HG03039 (cell line): ENCODE measurements around the gene TRIM62.
"Not testable (repeated sequence)": the region's sequence is repeated elsewhere in the genome, so short reads cannot be mapped to it uniquely, and the experiment has no call there.

ENCODE experiments used
- ATAC-seq: cut with Tn5 transposase; IDR thresholded peaks from one replicate; pipeline ENCODE4 v1.9.1; 2021; ENCODE audit warnings: mild to moderate bottlenecking, moderate library complexity; ENCODE audit not compliant: unreplicated experiment

The TRIM62 gene

DNA sequence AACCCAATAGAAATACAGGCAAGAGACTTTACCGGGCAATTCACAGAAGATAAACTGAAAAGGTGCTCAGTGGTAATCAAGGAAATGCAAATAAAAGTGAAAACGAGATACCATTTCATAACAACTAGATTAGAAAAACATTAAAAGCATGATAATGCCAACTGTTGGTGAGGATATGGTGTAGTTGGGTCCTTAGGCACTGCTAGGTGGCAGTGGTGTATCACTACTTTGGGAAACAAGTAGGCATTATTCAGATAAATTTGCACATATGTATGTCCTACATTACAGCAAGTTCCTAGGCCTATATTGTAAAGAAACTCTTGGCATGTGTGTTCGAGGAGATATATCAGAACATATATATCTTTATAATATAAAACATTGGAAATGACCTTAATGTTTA is 69.9 kb downstream of the TRIM62 start:
- no peak for ATAC-seq

DNA sequence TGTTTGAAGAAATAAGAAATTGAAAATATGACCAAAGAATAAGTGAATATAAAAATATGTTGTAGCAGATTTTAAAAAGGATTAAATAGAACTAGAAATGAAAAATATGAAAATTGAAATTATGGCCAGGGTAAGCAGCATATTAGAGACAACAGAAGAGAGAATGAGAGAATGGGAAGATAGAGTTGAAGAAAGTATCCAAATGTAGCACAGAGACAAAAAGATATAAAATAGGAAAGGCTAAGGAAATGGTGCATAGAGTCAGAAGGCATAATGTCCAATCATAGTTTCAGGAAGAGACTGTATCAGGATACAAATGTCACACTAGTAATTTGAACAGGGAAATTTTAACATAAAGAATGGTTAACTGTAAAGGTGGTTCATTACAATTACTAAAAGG is 71.4 kb downstream of the TRIM62 start:
- ATAC-seq = no peak

DNA sequence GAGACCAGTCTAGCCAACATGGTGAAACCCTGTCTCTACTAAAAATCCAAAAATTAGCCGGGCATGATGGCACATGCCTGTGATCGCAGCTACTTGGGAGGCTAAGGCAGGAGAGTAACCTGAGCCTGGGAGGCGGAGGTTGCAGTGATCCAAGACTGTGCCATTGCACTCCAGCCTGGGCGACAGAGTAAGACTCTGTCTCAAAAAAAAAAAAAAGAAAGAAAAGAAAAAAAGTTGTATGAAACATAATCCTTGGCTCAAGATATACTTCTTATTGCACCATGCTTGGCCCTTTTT is 81.8 kb downstream of the TRIM62 start:
- ATAC-seq = not testable (repeated sequence)

DNA sequence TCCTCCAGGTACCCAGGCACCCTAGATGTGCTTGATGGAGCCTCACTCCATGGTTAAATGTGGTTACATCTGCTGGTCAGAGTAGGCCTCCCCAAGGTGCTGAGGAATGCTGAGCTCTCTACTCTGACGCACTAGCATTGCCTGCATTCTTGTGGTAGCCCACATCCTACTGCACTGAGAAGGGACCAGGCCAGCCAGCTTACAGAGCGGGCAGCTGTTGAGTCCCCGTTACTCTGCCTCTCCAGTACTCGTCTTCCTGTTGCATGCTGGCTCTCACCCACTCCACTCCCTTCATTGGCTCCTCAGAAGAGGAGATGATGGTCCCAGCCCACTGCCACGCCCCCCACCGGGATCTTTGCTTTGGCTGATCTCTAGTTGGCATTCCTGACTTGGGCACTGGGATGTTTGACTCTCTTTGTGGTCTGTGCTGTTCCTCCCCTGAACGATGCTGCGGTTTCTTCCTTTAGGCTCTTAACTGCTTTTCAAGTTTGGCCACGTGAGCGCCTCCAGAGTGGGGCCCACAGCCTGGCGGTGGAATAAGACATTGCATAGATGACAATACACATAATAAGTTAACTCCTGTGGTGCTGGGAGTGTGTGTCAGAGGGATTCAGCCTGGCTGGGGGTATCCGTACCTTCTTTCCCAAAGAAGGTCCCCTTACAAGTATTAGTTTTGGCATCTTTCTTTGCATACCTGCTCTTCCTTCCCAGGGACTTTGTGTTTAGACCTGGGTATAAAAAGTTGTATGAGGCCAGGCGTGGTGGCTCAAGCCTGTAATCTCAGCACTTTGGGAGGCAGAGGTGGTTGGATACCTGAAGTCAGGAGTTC is 82.3 kb downstream of the TRIM62 start:
- ATAC-seq = no peak

DNA sequence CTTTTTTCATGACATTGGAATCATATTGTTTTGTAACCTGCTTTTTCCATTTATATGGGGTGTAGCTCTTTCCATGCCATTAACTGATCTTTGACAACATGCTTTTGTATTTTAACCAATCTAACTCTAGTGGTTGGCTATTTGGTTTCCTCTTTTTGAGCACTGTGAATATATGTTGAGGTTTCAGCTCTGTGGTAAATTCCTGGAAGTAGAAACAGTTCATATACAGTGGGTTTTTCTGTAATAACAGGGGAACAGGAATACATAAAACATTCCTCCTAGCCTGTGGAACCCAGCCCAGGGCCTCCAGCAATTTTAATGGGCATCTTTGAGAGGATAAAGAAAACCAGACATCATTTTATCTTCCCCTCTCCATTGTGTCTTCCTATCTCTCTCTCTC is 83.5 kb downstream of the TRIM62 start:
- ATAC-seq = no peak

DNA sequence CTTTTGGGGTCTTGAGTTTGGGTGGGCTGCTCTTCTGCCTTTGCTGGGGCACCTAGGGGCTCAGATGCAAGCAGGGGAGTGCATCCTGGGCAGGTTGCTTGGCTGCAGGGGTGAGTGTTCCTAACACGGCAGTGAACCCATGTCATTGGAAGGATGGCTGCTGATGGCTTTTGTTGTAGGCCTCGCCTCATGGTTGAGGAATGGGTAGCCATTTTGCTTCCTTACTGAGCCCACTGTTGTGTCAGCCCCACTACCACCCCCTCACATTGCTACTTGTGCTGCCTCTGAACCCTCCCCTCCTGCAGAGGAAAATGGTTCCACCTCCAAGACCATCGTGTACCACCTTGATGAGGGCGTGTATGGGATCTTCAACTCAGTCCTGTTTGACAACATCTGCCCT is 84.1 kb downstream of the TRIM62 start:
- ATAC-seq = no peak

DNA sequence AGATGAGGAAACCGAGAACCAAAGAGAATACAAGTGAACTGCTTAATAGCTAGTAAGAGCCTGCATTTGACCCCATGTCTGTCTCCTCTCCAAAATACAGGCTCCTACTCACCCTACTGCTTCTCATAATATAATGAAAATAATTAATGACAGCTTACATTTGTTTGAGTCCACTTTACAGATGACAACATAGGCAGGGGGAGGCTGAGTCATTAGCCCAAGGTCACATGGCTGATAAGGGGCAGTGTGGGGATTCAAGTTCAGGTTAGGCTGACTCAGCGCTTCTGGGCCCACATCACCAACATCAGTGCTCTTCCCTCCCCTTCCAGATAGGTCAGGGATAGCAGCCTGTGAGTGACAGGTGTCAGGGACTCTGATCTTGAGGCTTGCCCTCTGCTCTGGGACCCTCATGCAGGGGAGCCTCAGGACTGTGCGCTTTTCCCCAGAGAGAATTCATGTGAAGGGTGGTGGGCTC is 84.7 kb downstream of the TRIM62 start:
- ATAC-seq = no peak

DNA sequence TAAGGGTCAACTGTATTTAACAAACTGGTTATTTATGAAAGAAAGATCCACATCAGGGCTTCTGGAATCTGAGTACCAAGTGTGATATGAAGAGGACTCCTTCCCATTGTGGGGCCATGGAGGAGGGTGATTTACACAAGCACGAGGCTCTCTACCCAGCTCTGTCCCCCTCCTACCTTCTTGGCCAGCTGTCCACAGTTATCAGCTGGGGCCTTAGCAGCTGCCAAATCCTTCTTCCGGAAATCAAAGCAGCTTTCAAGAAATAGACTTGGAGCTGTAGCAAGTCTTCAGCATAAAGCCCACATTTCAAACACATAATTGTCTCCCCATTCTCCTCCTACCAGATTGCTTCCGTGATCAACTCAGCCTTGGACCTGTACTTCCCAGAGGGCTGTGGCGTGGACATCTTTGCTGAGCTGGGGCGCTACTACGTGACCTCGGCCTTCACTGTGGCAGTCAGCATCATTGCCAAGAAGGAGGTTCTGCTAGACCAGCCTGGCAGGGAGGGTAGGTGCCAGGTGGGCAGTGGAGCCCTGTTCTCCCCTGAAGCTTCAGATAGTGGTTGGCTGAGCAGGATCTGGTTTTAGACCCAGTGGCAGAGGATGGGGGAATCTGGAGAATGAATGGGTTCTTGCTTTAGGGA is 85.4 kb downstream of the TRIM62 start:
- no peak for ATAC-seq
